H1 (cell line): ENCODE results near the gene STIM2. TPM values are rescaled to one million over a fixed set of nuclear protein-coding genes. Genes with fewer than 3 reads are reported as not detected.

Source experiments
- CTCF ChIA-PET: fragments of 300-600 bp; sonication (Branson Sonifier 250); formaldehyde crosslinking; loops from one replicate; lab custom pipeline; 2021; ENCODE audit not compliant: partially characterized antibody; lab: Charles Lee
- POLR2A ChIA-PET: fragments of 300-600 bp; sonication (Branson Sonifier 250); formaldehyde crosslinking; loops from one replicate; lab custom pipeline; 2021; ENCODE audit warnings: inconsistent platforms; ENCODE audit not compliant: partially characterized antibody; lab: Charles Lee
- DNase-seq, 2 experiments: peaks; one replicate each; pipeline versions ENCODE4 v3.0.0 to v3.0.0-alpha.2; 2010 to 2022; ENCODE audit warnings: low spot score in 2 of 2, low read depth in 1 of 2, mixed read lengths in 1 of 2
- FAIRE-seq: peaks from 2 replicates; lab custom pipeline; 2011; peaks lifted over from hg19 to GRCh38; lab: Jason Lieb, UNC
- H2AFZ ChIP-seq: 2 replicates; pipeline ENCODE4 v1.8.1; 2012; ENCODE audit warnings: low read length, inconsistent platforms
- H2AK5ac ChIP-seq: 2 replicates; pipeline ENCODE4 v1.6.1; 2013; ENCODE audit warnings: low read depth, low read length
- H2BK120ac ChIP-seq: replicated peaks from 2 replicates; pipeline ENCODE3; 2013; ENCODE audit warnings: low read depth, low read length, inconsistent platforms
- H2BK12ac ChIP-seq: 2 replicates; pipeline ENCODE4 v1.6.1; 2013; ENCODE audit warnings: low read depth, low read length
- H2BK15ac ChIP-seq: 2 replicates; pipeline ENCODE4 v1.6.1; 2013; ENCODE audit warnings: low read length
- H2BK20ac ChIP-seq: 2 replicates; pipeline ENCODE4 v1.6.1; 2013; ENCODE audit warnings: low read length
- H2BK5ac ChIP-seq: 2 replicates; pipeline ENCODE4 v1.6.1; 2013; ENCODE audit warnings: low read depth, low read length
- H3K14ac ChIP-seq: 2 replicates; pipeline ENCODE4 v1.6.1; 2013; ENCODE audit warnings: inconsistent platforms; ENCODE audit not compliant: insufficient read length
- H3K18ac ChIP-seq: 2 replicates; pipeline ENCODE4 v1.6.1; 2013; ENCODE audit warnings: low read length; ENCODE audit errors: extremely low read depth
- H3K23ac ChIP-seq: 2 replicates; pipeline ENCODE4 v1.6.1; 2013; ENCODE audit warnings: inconsistent platforms; ENCODE audit not compliant: insufficient read length
- H3K23me2 ChIP-seq: 2 replicates; pipeline ENCODE4 v1.6.1; 2013; ENCODE audit warnings: low read depth, low read length
- H3K27ac ChIP-seq: 2 replicates; pipeline ENCODE4 v1.6.1; 2011; ENCODE audit warnings: low read depth, low read length, inconsistent platforms
- H3K27me3 ChIP-seq, 4 experiments: replicated peaks in 1 of 4; 1 replicate in 1 of 4; 2 replicates in 3 of 4; pipeline versions ENCODE4 v1.6.1 to v1.8.1; 2011 to 2013; ENCODE audit warnings: low read length in 3 of 4, mild to moderate bottlenecking in 3 of 4, inconsistent platforms in 2 of 4, mixed read lengths in 2 of 4, moderate library complexity in 1 of 4; ENCODE audit not compliant: control insufficient read depth in 3 of 4, insufficient read depth in 3 of 4; ENCODE audit errors: extremely low read depth in 1 of 4
- H3K36me3 ChIP-seq, 4 experiments: 2 replicates each; pipeline versions ENCODE4 v1.6.1 to v1.8.1; 2011 to 2013; ENCODE audit warnings: mild to moderate bottlenecking in 4 of 4, low read length in 3 of 4, moderate library complexity in 2 of 4, control low read depth in 1 of 4, inconsistent platforms in 1 of 4; ENCODE audit not compliant: insufficient read depth in 4 of 4, control insufficient read depth in 2 of 4
- H3K4ac ChIP-seq: replicated peaks from 2 replicates; pipeline ENCODE3; 2013; ENCODE audit warnings: low read length, low read depth, mixed read lengths, inconsistent platforms; ENCODE audit not compliant: insufficient read length
- H3K4me1 ChIP-seq, 4 experiments: replicated peaks in 1 of 4; 1 replicate in 1 of 4; 2 replicates in 3 of 4; pipeline versions ENCODE4 v1.6.1 to v1.8.1; 2011 to 2013; ENCODE audit warnings: low read length in 3 of 4, inconsistent platforms in 2 of 4, mixed read lengths in 1 of 4; ENCODE audit not compliant: insufficient read depth in 4 of 4, control insufficient read depth in 3 of 4
- H3K4me2 ChIP-seq, 2 experiments: 2 replicates each; pipeline versions ENCODE4 v1.6.1 to v1.8.1; 2011 to 2013; ENCODE audit warnings: low read depth in 2 of 2, low read length in 2 of 2, control low read depth in 1 of 2, inconsistent platforms in 1 of 2, mild to moderate bottlenecking in 1 of 2; ENCODE audit not compliant: insufficient read depth in 1 of 2
- H3K4me3 ChIP-seq, 4 experiments: fragments of 200-600, 300-600 bp in 1 of 4; sonication (generic), shearing (Covaris generic), sonication (Bioruptor Twin) in 1 of 4; 2 replicates each; pipeline versions ENCODE4 v1.5.1 to v1.8.1; 2011 to 2016; ENCODE audit warnings: low read length in 4 of 4, low read depth in 3 of 4, control low read depth in 2 of 4, inconsistent platforms in 2 of 4, mild to moderate bottlenecking in 2 of 4, mixed read lengths in 1 of 4, moderate library complexity in 1 of 4; ENCODE audit not compliant: insufficient read depth in 2 of 4; ENCODE audit errors: extremely low read depth in 1 of 4
- H3K56ac ChIP-seq: replicated peaks from 2 replicates; pipeline ENCODE3; 2013; ENCODE audit warnings: low read depth, mild to moderate bottlenecking, mixed read lengths, low read length, inconsistent platforms; ENCODE audit not compliant: insufficient read length
- H3K79me1 ChIP-seq: 2 replicates; pipeline ENCODE4 v1.6.1; 2013; ENCODE audit warnings: low read depth, low read length, control low read depth
- H3K79me2 ChIP-seq, 2 experiments: 2 replicates each; pipeline versions ENCODE4 v1.6.1 to v1.8.1; 2012 to 2013; ENCODE audit warnings: low read length in 2 of 2, mild to moderate bottlenecking in 2 of 2, inconsistent platforms in 1 of 2; ENCODE audit not compliant: insufficient read depth in 2 of 2, control insufficient read depth in 1 of 2
- H3K9ac ChIP-seq, 4 experiments: replicated peaks in 1 of 4; 1 replicate in 1 of 4; 2 replicates in 3 of 4; pipeline versions ENCODE4 v1.6.1 to v1.8.1; 2011 to 2013; ENCODE audit warnings: low read depth in 3 of 4, low read length in 3 of 4, control low read depth in 2 of 4, mild to moderate bottlenecking in 2 of 4, moderate library complexity in 2 of 4, inconsistent platforms in 1 of 4; ENCODE audit errors: extremely low read depth in 1 of 4
- H3K9me3 ChIP-seq, 2 experiments: 2 replicates each; pipeline versions ENCODE4 v1.6.1 to v1.8.1; 2012 to 2013; ENCODE audit warnings: mild to moderate bottlenecking in 2 of 2, moderate library complexity in 2 of 2, control low read depth in 1 of 2, inconsistent platforms in 1 of 2, low read depth in 1 of 2, low read length in 1 of 2, mixed read lengths in 1 of 2; ENCODE audit not compliant: insufficient read depth in 2 of 2
- H4K20me1 ChIP-seq, 2 experiments: replicated peaks in 1 of 2; 2 replicates each; pipeline versions ENCODE3 to v1.8.1; 2011 to 2013; ENCODE audit warnings: inconsistent platforms in 2 of 2, low read length in 2 of 2, mild to moderate bottlenecking in 1 of 2; ENCODE audit not compliant: insufficient read depth in 2 of 2, control insufficient read depth in 1 of 2
- H4K5ac ChIP-seq: 2 replicates; pipeline ENCODE4 v1.6.1; 2013; ENCODE audit warnings: low read length, low read depth, mixed read lengths, inconsistent platforms; ENCODE audit not compliant: insufficient read length
- H4K8ac ChIP-seq: 2 replicates; pipeline ENCODE4 v1.8.0; 2013; ENCODE audit warnings: mild to moderate bottlenecking, moderate library complexity, low read length, inconsistent platforms; ENCODE audit not compliant: insufficient read depth; ENCODE audit errors: extremely low read depth
- H4K91ac ChIP-seq: replicated peaks from 2 replicates; pipeline ENCODE3; 2013; ENCODE audit warnings: low read length, mixed read lengths, inconsistent platforms; ENCODE audit not compliant: insufficient read length
- BRCA1 ChIP-seq: IDR thresholded peaks from 2 replicates; pipeline ENCODE4 v1.6.1; 2012; ENCODE audit warnings: low read depth, low read length, improper control_type of control experiment
- CHD2 ChIP-seq: IDR thresholded peaks from 2 replicates; pipeline ENCODE4 v1.6.1; 2012; ENCODE audit warnings: low read length, improper control_type of control experiment
- EZH2 ChIP-seq: fragments of 200-600 bp; sonication (generic); IDR thresholded peaks from 2 replicates; pipeline ENCODE4 v1.7.1; 2012; ENCODE audit warnings: low read depth, mild to moderate bottlenecking, moderate library complexity, low read length, inconsistent platforms; ENCODE audit not compliant: severe bottlenecking
- JUN ChIP-seq: IDR thresholded peaks from 2 replicates; pipeline ENCODE4 v1.6.1; 2011; ENCODE audit warnings: low read depth, mild to moderate bottlenecking, improper control_type of control experiment, low read length
- NANOG ChIP-seq: IDR thresholded peaks from 2 replicates; pipeline ENCODE4 v1.6.1; 2011; ENCODE audit warnings: low read length, low read depth, mild to moderate bottlenecking, inconsistent platforms; ENCODE audit not compliant: insufficient read depth, poor library complexity, severe bottlenecking
- NRF1 ChIP-seq: IDR thresholded peaks from 2 replicates; pipeline ENCODE4 v1.6.1; 2011; ENCODE audit warnings: mild to moderate bottlenecking, low read depth, low read length, improper control_type of control experiment
- RBBP5 ChIP-seq: IDR thresholded peaks from 2 replicates; pipeline ENCODE4 v1.7.1; 2012; ENCODE audit warnings: low read depth, mild to moderate bottlenecking, inconsistent platforms, low read length, moderate library complexity, borderline replicate concordance
- TCF12 ChIP-seq: IDR thresholded peaks from 2 replicates; pipeline ENCODE4 v1.6.1; 2011; ENCODE audit warnings: low read depth, mild to moderate bottlenecking, low read length
- YY1 ChIP-seq: IDR thresholded peaks from 2 replicates; pipeline ENCODE4 v1.6.1; 2011; ENCODE audit warnings: low read depth, mild to moderate bottlenecking, low read length
- WGBS, 2 experiments: shearing (Covaris generic) in 1 of 2; methylation state at CpG; one replicate each; pipeline versions ENCODE4 v1.1.6 to v1.1.7; 2013 to 2015; ENCODE audit warnings: low lambda C conversion rate in 2 of 2, mixed read lengths in 2 of 2, inconsistent platforms in 1 of 2, low coverage in 1 of 2, missing lambda C conversion rate in 1 of 2; ENCODE audit not compliant: insufficient replicate concordance in 2 of 2, insufficient coverage in 1 of 2, insufficient read length in 1 of 2; ENCODE audit errors: extremely low coverage in 1 of 2, missing lambda C conversion rate in 1 of 2; 5-methylcytosine and 5-hydroxymethylcytosine counted together
- polyA plus RNA-seq, 7 experiments: library from polyadenylated mRNA; depleted of rRNA in 3 of 7; stranded (reverse) in 5 of 7; unstranded in 2 of 7; fragments of >200 nt in 5 of 7; fragments of 200-250 nt in 2 of 7; gene quantifications; 1 replicate in 5 of 7; 2 replicates in 1 of 7; 4 replicates in 1 of 7; pipeline versions ENCODE4 v1.2.1 to v1.2.3, GENCODE V29; 2011 to 2013; ENCODE audit warnings: missing spikeins in 2 of 7, mixed read lengths in 2 of 7
- total RNA-seq: library from RNA; stranded (reverse); fragmentation: NEBNext Ultra II Directional; extraction: Animal tissue kit (Norgen Biotek cat#: 25700); gene quantifications from 2 replicates; pipeline ENCODE4 v1.2.1, GENCODE V29; 2021
- TF ChIP-seq, protein P1 (sequence below): IDR thresholded peaks from 2 replicates; pipeline ENCODE4 v1.6.1; 2012; ENCODE audit warnings: inconsistent platforms
- TF ChIP-seq, protein P2 (sequence below): IDR thresholded peaks from 2 replicates; pipeline ENCODE4 v1.6.1; 2012; ENCODE audit warnings: low read length, inconsistent platforms
- TF ChIP-seq, protein P3 (sequence below): IDR thresholded peaks from 2 replicates; pipeline ENCODE4 v1.6.1; 2011; ENCODE audit warnings: low read depth, mild to moderate bottlenecking, low read length; ENCODE audit not compliant: insufficient read depth

The STIM2 gene
- total and polyA plus RNA-seq, 2 of the 8 experiments (the other 6 are each of a cell fraction or from before 2014, with no cell fraction given): 22.9 to 23.0 TPM

DNA sequence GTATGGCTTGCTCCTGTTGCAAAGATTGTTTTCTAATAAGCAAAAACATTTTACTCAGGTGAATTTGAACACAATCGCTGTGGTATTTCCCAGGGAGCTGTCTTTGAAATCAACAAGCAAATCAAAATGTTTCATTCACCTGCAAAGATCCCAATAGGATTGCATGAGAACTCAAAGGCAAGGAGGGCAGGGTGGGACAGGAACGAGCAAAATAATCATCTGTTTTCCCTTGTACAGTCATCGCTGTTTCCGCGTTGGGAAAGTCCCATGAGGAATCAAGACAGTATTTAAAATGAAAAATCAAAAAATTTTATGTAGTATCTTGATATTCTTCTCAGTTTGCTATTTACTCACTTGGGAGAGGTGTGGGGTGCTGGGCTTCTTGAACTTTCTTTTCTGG, 198.8 kb downstream of the STIM2 start:
- H3K4me3 ChIP-seq: no peak overlapping the region
- H2BK12ac ChIP-seq: no peak overlapping the region
- no peak overlapping the region for H2BK15ac ChIP-seq
- no peaks in the 10 kb centered on the region for H3K9me3 ChIP-seq
- H3K79me1 ChIP-seq: no peaks in the 10 kb centered on the region
- no peak overlapping the region for H3K4me2 ChIP-seq
- no peak overlapping the region for H3K14ac ChIP-seq
- H3K9ac ChIP-seq: no peak overlapping the region
- POLR2A ChIA-PET: no interaction called here
- DNase-seq: no peak
- no peak overlapping the region for H2AFZ ChIP-seq
- H3K79me2 ChIP-seq: no peaks in the 10 kb centered on the region
- no peak overlapping the region for H3K56ac ChIP-seq
- H3K27ac ChIP-seq: no peak overlapping the region
- CTCF ChIA-PET: interaction anchor here (0.7 to 2.1 kb wide), 5 partner anchors 9 to 259 kb away, joined by 3 to 7 read pairs (median 3); no protein-coding TSS in a partner anchor
- H4K20me1 ChIP-seq: no peaks in the 10 kb centered on the region
- no peaks in the 10 kb centered on the region for H3K27me3 ChIP-seq
- no peak overlapping the region for H4K8ac ChIP-seq
- no peak overlapping the region for H2BK20ac ChIP-seq
- H3K36me3 ChIP-seq: no peaks in the 10 kb centered on the region
- H4K91ac ChIP-seq: no peak overlapping the region
- no peak overlapping the region for H2BK120ac ChIP-seq
- H2AK5ac ChIP-seq: no peak overlapping the region
- H3K4ac ChIP-seq: no peak overlapping the region
- H3K23me2 ChIP-seq: no peaks in the 10 kb centered on the region
- no peak overlapping the region for H2BK5ac ChIP-seq
- H3K23ac ChIP-seq: no peak overlapping the region
- FAIRE-seq: no peak
- no peak overlapping the region for H3K18ac ChIP-seq
- peaks cover 0 to 4% (median 0%) of the 10 kb centered on the region in 4 experiments; a peak in 1 of 7 replicates for H3K4me1 ChIP-seq
- WGBS, 2 experiments: 97% methylated on average over 5 of the region's 5 CpGs; no CpG with 5 or more reads in 1 of the 2 experiments
- H4K5ac ChIP-seq: no peak overlapping the region
- TF ChIP-seq BRCA1: no peak
- no peak for TF ChIP-seq CHD2
- TF ChIP-seq, protein P1, sequence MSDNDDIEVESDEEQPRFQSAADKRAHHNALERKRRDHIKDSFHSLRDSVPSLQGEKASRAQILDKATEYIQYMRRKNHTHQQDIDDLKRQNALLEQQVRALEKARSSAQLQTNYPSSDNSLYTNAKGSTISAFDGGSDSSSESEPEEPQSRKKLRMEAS: no peak
- TF ChIP-seq NRF1: no peak
- no peak for TF ChIP-seq EZH2
- TF ChIP-seq NANOG: no peak
- no peak for TF ChIP-seq RBBP5
- TF ChIP-seq, protein P2, sequence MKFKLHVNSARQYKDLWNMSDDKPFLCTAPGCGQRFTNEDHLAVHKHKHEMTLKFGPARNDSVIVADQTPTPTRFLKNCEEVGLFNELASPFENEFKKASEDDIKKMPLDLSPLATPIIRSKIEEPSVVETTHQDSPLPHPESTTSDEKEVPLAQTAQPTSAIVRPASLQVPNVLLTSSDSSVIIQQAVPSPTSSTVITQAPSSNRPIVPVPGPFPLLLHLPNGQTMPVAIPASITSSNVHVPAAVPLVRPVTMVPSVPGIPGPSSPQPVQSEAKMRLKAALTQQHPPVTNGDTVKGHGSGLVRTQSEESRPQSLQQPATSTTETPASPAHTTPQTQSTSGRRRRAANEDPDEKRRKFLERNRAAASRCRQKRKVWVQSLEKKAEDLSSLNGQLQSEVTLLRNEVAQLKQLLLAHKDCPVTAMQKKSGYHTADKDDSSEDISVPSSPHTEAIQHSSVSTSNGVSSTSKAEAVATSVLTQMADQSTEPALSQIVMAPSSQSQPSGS: no peak
- TF ChIP-seq, protein P3, sequence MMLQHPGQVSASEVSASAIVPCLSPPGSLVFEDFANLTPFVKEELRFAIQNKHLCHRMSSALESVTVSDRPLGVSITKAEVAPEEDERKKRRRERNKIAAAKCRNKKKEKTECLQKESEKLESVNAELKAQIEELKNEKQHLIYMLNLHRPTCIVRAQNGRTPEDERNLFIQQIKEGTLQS: no peak
- no peak for TF ChIP-seq YY1
- no peak for TF ChIP-seq JUN
- TF ChIP-seq TCF12: no peak
